Mucosa of rectum (tissue), 2 donors: ENCODE results near the gene PRR23E.

Experiments
- H3K27ac ChIP-seq, 2 donors: one replicate each; pipeline ENCODE4 v1.7.0; 2013; ENCODE audit warnings: inconsistent platforms in 2 of 2, low read depth in 2 of 2, low read length in 2 of 2
- H3K27me3 ChIP-seq, 2 donors: one replicate each; pipeline ENCODE4 v1.7.0; 2013; ENCODE audit warnings: low read length in 2 of 2; ENCODE audit not compliant: control insufficient read depth in 2 of 2, insufficient read depth in 2 of 2
- H3K36me3 ChIP-seq, 2 donors: one replicate each; pipeline ENCODE4 v1.7.0; 2013; ENCODE audit warnings: low read length in 2 of 2; ENCODE audit not compliant: control insufficient read depth in 2 of 2, insufficient read depth in 2 of 2
- H3K4me1 ChIP-seq, 2 donors: one replicate each; pipeline ENCODE4 v1.7.0; 2013; ENCODE audit warnings: low read length in 2 of 2, mild to moderate bottlenecking in 1 of 2; ENCODE audit not compliant: control insufficient read depth in 2 of 2, insufficient read depth in 2 of 2
- H3K4me3 ChIP-seq, 2 donors: one replicate each; pipeline ENCODE4 v1.7.0; 2013; ENCODE audit warnings: low read length in 2 of 2
- H3K9ac ChIP-seq, 2 donors: one replicate each; pipeline ENCODE4 v1.7.0; 2013; ENCODE audit warnings: low read length in 2 of 2, low read depth in 1 of 2, mild to moderate bottlenecking in 1 of 2
- H3K9me3 ChIP-seq, 2 donors: one replicate each; pipeline ENCODE4 v1.7.0; 2013; ENCODE audit warnings: low read length in 2 of 2; ENCODE audit not compliant: control insufficient read depth in 2 of 2
- donor health status: healthy.
- donor health status: Normal muscosa, but diverticular disease.

The PRR23E gene

GRCh38 chr3:127164615-127165014 is 28.3 kb upstream of the PRR23E start:
- Histone ChIP-seq H3K4me3 (no peak overlapping the region), H3K27me3 (peaks cover 0 to 2% of the 10 kb centered on the region in 2 donors), H3K9me3 (no peaks in the 10 kb centered on the region), H3K36me3 (no peaks in the 10 kb centered on the region), H3K27ac (no peak overlapping the region), H3K9ac (no peak overlapping the region), H3K4me1 (no peaks in the 10 kb centered on the region)

GRCh38 chr3:127165036-127165435 is 27.9 kb upstream of the PRR23E start:
- H3K9ac ChIP-seq, result no peak overlapping the region
- no peak overlapping the region for H3K4me3 ChIP-seq
- H3K4me1 ChIP-seq, result no peaks in the 10 kb centered on the region
- peaks cover 0 to 2% of the 10 kb centered on the region in 2 donors for H3K27me3 ChIP-seq
- no peak overlapping the region for H3K27ac ChIP-seq
- no peaks in the 10 kb centered on the region for H3K9me3 ChIP-seq
- H3K36me3 ChIP-seq, result no peaks in the 10 kb centered on the region

GRCh38 chr3:127165694-127166485 is 27.0 kb upstream of the PRR23E start:
- no peaks in the 10 kb centered on the region for H3K9me3 ChIP-seq
- no peak overlapping the region for H3K27ac ChIP-seq
- H3K36me3 ChIP-seq, result no peaks in the 10 kb centered on the region
- peaks cover 2 to 3% of the 10 kb centered on the region in 2 donors for H3K27me3 ChIP-seq
- H3K4me3 ChIP-seq, result no peak overlapping the region
- H3K9ac ChIP-seq, result no peak overlapping the region
- no peaks in the 10 kb centered on the region for H3K4me1 ChIP-seq

- H3K27ac ChIP-seq, result no peak overlapping the region
- no peak overlapping the region for H3K9ac ChIP-seq
- H3K9me3 ChIP-seq, result no peaks in the 10 kb centered on the region
- no peaks in the 10 kb centered on the region for H3K4me1 ChIP-seq
- no peaks in the 10 kb centered on the region for H3K36me3 ChIP-seq
- peaks cover 3 to 6% of the 10 kb centered on the region in 2 donors for H3K27me3 ChIP-seq
- no peak overlapping the region for H3K4me3 ChIP-seq
These were observed 26.3 kb upstream of the PRR23E start for GRCh38 chr3:127166501-127167065.

- Histone ChIP-seq H3K27ac (no peak overlapping the region), H3K36me3 (no peaks in the 10 kb centered on the region), H3K4me3 (no peak overlapping the region), H3K27me3 (peaks cover 3 to 6% of the 10 kb centered on the region in 2 donors), H3K9ac (no peak overlapping the region), H3K9me3 (no peaks in the 10 kb centered on the region), H3K4me1 (no peaks in the 10 kb centered on the region)
These were observed 25.5 kb upstream of the PRR23E start for GRCh38 chr3:127167315-127168043.

GRCh38 chr3:127168271-127168670 is 24.7 kb upstream of the PRR23E start:
- no peaks in the 10 kb centered on the region for H3K9me3 ChIP-seq
- H3K9ac ChIP-seq, result no peak overlapping the region
- no peaks in the 10 kb centered on the region for H3K36me3 ChIP-seq
- no peak overlapping the region for H3K4me3 ChIP-seq
- H3K27me3 ChIP-seq, result peaks cover 3 to 6% of the 10 kb centered on the region in 2 donors
- no peaks in the 10 kb centered on the region for H3K4me1 ChIP-seq
- H3K27ac ChIP-seq, result no peak overlapping the region

GRCh38 chr3:127170814-127171213 is 22.1 kb upstream of the PRR23E start:
- H3K4me1 ChIP-seq, result no peaks in the 10 kb centered on the region
- H3K27ac ChIP-seq, result no peak overlapping the region
- H3K9ac ChIP-seq, result no peak overlapping the region
- no peak overlapping the region for H3K4me3 ChIP-seq
- peaks cover 6 to 7% of the 10 kb centered on the region in 2 donors for H3K27me3 ChIP-seq
- no peaks in the 10 kb centered on the region for H3K9me3 ChIP-seq
- no peaks in the 10 kb centered on the region for H3K36me3 ChIP-seq

GRCh38 chr3:127171320-127171719 is 21.6 kb upstream of the PRR23E start:
- Histone ChIP-seq H3K4me1 (no peaks in the 10 kb centered on the region), H3K4me3 (no peak overlapping the region), H3K27ac (no peak overlapping the region), H3K36me3 (no peaks in the 10 kb centered on the region), H3K9me3 (no peaks in the 10 kb centered on the region), H3K9ac (no peak overlapping the region), H3K27me3 (peaks cover 6 to 7% of the 10 kb centered on the region in 2 donors)

GRCh38 chr3:127171721-127172120 is 21.2 kb upstream of the PRR23E start:
- Histone ChIP-seq H3K27me3 (peaks cover 6 to 7% of the 10 kb centered on the region in 2 donors), H3K9me3 (no peaks in the 10 kb centered on the region), H3K4me3 (no peak overlapping the region), H3K27ac (no peak overlapping the region), H3K9ac (no peak overlapping the region), H3K36me3 (no peaks in the 10 kb centered on the region), H3K4me1 (no peaks in the 10 kb centered on the region)

- Histone ChIP-seq H3K9me3 (no peaks in the 10 kb centered on the region), H3K4me1 (no peaks in the 10 kb centered on the region), H3K9ac (no peak overlapping the region), H3K27me3 (peaks cover 6 to 7% of the 10 kb centered on the region in 2 donors), H3K36me3 (no peaks in the 10 kb centered on the region), H3K27ac (no peak overlapping the region), H3K4me3 (no peak overlapping the region)
These were observed 20.7 kb upstream of the PRR23E start for GRCh38 chr3:127172211-127172610.
